Hypothalamus (tissue), 51 donors: ENCODE results near the gene HERC3.

Source experiments
- DNase-seq, 51 donors: peaks; one replicate each; lab custom pipeline; 2025; lab: John Stamatoyannopoulos, UW

HERC3 gene

GRCh38 chr4:88713782-88714181 lies 121.5 kb downstream of the HERC3 start:
- no peak for DNase-seq

GRCh38 chr4:88718098-88718497 lies 125.8 kb downstream of the HERC3 start:
- DNase-seq, result no peak

- no peak for DNase-seq
These were observed 127.1 kb downstream of the HERC3 start for GRCh38 chr4:88719381-88719780.

- peak in 1 of 51 donors; percentile 12 for DNase-seq
These were observed 128.5 kb downstream of the HERC3 start for GRCh38 chr4:88720451-88721428.

- DNase-seq, result no peak
These were observed 130.0 kb downstream of the HERC3 start for GRCh38 chr4:88722276-88722780.

- no peak for DNase-seq
These were observed 130.5 kb downstream of the HERC3 start for GRCh38 chr4:88722828-88723227.

- no peak for DNase-seq
These were observed 132.1 kb downstream of the HERC3 start for GRCh38 chr4:88724406-88724805.

- no peak for DNase-seq
These were observed 132.9 kb downstream of the HERC3 start for GRCh38 chr4:88725143-88725542.

GRCh38 chr4:88725986-88726385 lies 133.7 kb downstream of the HERC3 start:
- peak in 5 of 51 donors; percentile 4 to 21 (median 19) for DNase-seq

GRCh38 chr4:88728146-88728545 lies 135.9 kb downstream of the HERC3 start:
- DNase-seq, result peak in 7 of 51 donors; percentile 2 to 41 (median 16)

GRCh38 chr4:88729146-88729760 lies 137.0 kb downstream of the HERC3 start:
- no peak for DNase-seq

GRCh38 chr4:88730811-88731210 lies 138.5 kb downstream of the HERC3 start:
- no peak for DNase-seq

- no peak for DNase-seq
These were observed 139.1 kb downstream of the HERC3 start for GRCh38 chr4:88731381-88731780.

- DNase-seq, result no peak
These were observed 140.6 kb downstream of the HERC3 start for GRCh38 chr4:88732714-88733368.

- DNase-seq, result peak in 1 of 51 donors; percentile 35
These were observed 142.2 kb downstream of the HERC3 start for GRCh38 chr4:88734403-88734949.

- DNase-seq, result no peak
These were observed 143.3 kb downstream of the HERC3 start for GRCh38 chr4:88735564-88735963.

GRCh38 chr4:88736264-88736663 lies 144.0 kb downstream of the HERC3 start:
- DNase-seq, result no peak

GRCh38 chr4:88737307-88737941 lies 145.1 kb downstream of the HERC3 start:
- peak in 1 of 51 donors; percentile 15 for DNase-seq

GRCh38 chr4:88738180-88738579 lies 145.9 kb downstream of the HERC3 start:
- no peak for DNase-seq

GRCh38 chr4:88742561-88742960 lies 150.3 kb downstream of the HERC3 start:
- DNase-seq, result no peak
